Endothelial cell of umbilical vein (primary cell): ENCODE measurements around the gene PTPRD. TPM values are rescaled to one million over a fixed set of nuclear protein-coding genes. Genes with fewer than 3 reads are reported as not detected.

Experiments used
- BruUV-seq: library from RNA; stranded (reverse); fragments of 400-500 nt; replicated peaks from 2 replicates; lab custom pipeline; 2021; lab: Mats Ljungman, UMichigan
- CTCF ChIA-PET: fragments of 300-600, 350-600 bp; sonication (Branson Sonifier 250); formaldehyde crosslinking; loops from one replicate; lab custom pipeline; 2021; ENCODE audit warnings: antibody characterized with exemption, inconsistent platforms; lab: Charles Lee
- POLR2A ChIA-PET: fragments of 300-600, 350-600 bp; sonication (Branson Sonifier 250); formaldehyde crosslinking; loops from one replicate; lab custom pipeline; 2021; ENCODE audit warnings: antibody characterized with exemption, inconsistent platforms; lab: Charles Lee
- DNase-seq: peaks from one replicate; pipeline ENCODE4 v3.0.0-alpha.2; 2011; ENCODE audit warnings: low read depth, low spot score
- FAIRE-seq: peaks from 2 replicates; lab custom pipeline; 2011; peaks lifted over from hg19 to GRCh38; lab: Jason Lieb, UNC
- H2AFZ ChIP-seq: 2 replicates; pipeline ENCODE4 v1.6.0; 2012; ENCODE audit warnings: low read depth, low read length, control low read depth, inconsistent platforms
- H3K27ac ChIP-seq: 2 replicates; pipeline ENCODE4 v1.5.1; 2011; ENCODE audit warnings: low read depth, mild to moderate bottlenecking, control low read depth, low read length, moderate library complexity; ENCODE audit not compliant: insufficient read depth
- H3K27me3 ChIP-seq, 2 experiments: 2 replicates each; pipeline versions ENCODE4 v1.6.0 to v1.6.1; 2011; ENCODE audit warnings: low read length in 2 of 2, mixed read lengths in 1 of 2; ENCODE audit not compliant: control insufficient read depth in 2 of 2, insufficient read depth in 2 of 2
- H3K36me3 ChIP-seq, 2 experiments: 2 replicates in 1 of 2; 3 replicates in 1 of 2; pipeline ENCODE4 v1.5.1; 2011; ENCODE audit warnings: low read length in 2 of 2, mild to moderate bottlenecking in 1 of 2, moderate library complexity in 1 of 2; ENCODE audit not compliant: control insufficient read depth in 2 of 2, insufficient read depth in 2 of 2; ENCODE audit errors: extremely low read depth in 1 of 2
- H3K4me1 ChIP-seq: 3 replicates; pipeline ENCODE4 v1.5.1; 2011; ENCODE audit warnings: mild to moderate bottlenecking, low read length; ENCODE audit not compliant: control insufficient read depth, insufficient read depth; ENCODE audit errors: extremely low read depth
- H3K4me2 ChIP-seq: 2 replicates; pipeline ENCODE4 v1.6.1; 2011; ENCODE audit warnings: low read length, control low read depth, mixed read lengths; ENCODE audit not compliant: insufficient read depth
- H3K4me3 ChIP-seq, 3 experiments: fragments of 200-600 bp in 1 of 3; sonication (generic), shearing (Covaris generic) in 1 of 3; replicated peaks in 1 of 3; 2 replicates each; pipeline ENCODE4 v1.5.1; 2011 to 2016; ENCODE audit warnings: control low read depth in 3 of 3, low read length in 3 of 3, mild to moderate bottlenecking in 2 of 3, inconsistent platforms in 1 of 3, low read depth in 1 of 3, moderate library complexity in 1 of 3; ENCODE audit not compliant: insufficient read depth in 1 of 3
- H3K79me2 ChIP-seq: 2 replicates; pipeline ENCODE4 v1.6.0; 2012; ENCODE audit warnings: low read length, inconsistent platforms; ENCODE audit not compliant: control insufficient read depth, insufficient read depth
- H3K9ac ChIP-seq: replicated peaks from 2 replicates; pipeline ENCODE3; 2011; ENCODE audit warnings: low read length, control low read depth; ENCODE audit not compliant: insufficient read depth; ENCODE audit errors: extremely low read depth
- H3K9me1 ChIP-seq: replicated peaks from 3 replicates; pipeline ENCODE4 v1.6.0; 2011; ENCODE audit warnings: mild to moderate bottlenecking, low read length; ENCODE audit not compliant: control insufficient read depth, insufficient read depth; ENCODE audit errors: extremely low read depth
- H3K9me3 ChIP-seq: replicated peaks from 2 replicates; pipeline ENCODE4 v1.5.1; 2012; ENCODE audit warnings: low read length, inconsistent platforms; ENCODE audit not compliant: control insufficient read depth, insufficient read depth
- H4K20me1 ChIP-seq: replicated peaks from 2 replicates; pipeline ENCODE3; 2011; ENCODE audit warnings: mild to moderate bottlenecking, low read length; ENCODE audit not compliant: control insufficient read depth, insufficient read depth; ENCODE audit errors: extremely low read depth
- CTCF ChIP-seq, 2 donors: IDR thresholded peaks; 1 replicate in 1 of 2; 2 replicates in 1 of 2; pipeline ENCODE4 v1.5.1; 2011; ENCODE audit warnings: low read length in 2 of 2, mild to moderate bottlenecking in 2 of 2, moderate library complexity in 2 of 2, control low read depth in 1 of 2, inconsistent platforms in 1 of 2, low read depth in 1 of 2; ENCODE audit not compliant: insufficient read depth in 1 of 2; ENCODE audit errors: extremely low read depth in 1 of 2
- EZH2 ChIP-seq: IDR thresholded peaks from 2 replicates; pipeline ENCODE4 v1.6.1; 2012; ENCODE audit warnings: borderline replicate concordance, low read depth, mild to moderate bottlenecking, moderate library complexity, low read length, inconsistent platforms; ENCODE audit not compliant: severe bottlenecking
- FOS ChIP-seq: IDR thresholded peaks from 2 replicates; pipeline ENCODE4 v1.6.1; 2011; ENCODE audit warnings: mild to moderate bottlenecking, low read length, moderate library complexity, borderline replicate concordance; ENCODE audit not compliant: insufficient read depth
- GATA2 ChIP-seq: IDR thresholded peaks from 2 replicates; pipeline ENCODE4 v1.7.0; 2011; ENCODE audit warnings: low read depth, mild to moderate bottlenecking, moderate library complexity, mixed read lengths, low read length; ENCODE audit not compliant: insufficient read length, insufficient read depth
- JUN ChIP-seq: IDR thresholded peaks from 2 replicates; pipeline ENCODE4 v1.6.1; 2011; ENCODE audit warnings: borderline replicate concordance, low read depth; ENCODE audit not compliant: insufficient read length, insufficient read depth
- MAX ChIP-seq: IDR thresholded peaks from 2 replicates; pipeline ENCODE4 v1.6.1; 2011; ENCODE audit not compliant: insufficient read depth, insufficient read length
- MYC ChIP-seq: IDR thresholded peaks from one replicate; pipeline ENCODE4 v1.6.1; 2011; ENCODE audit warnings: mild to moderate bottlenecking, low read depth, low read length
- POLR2A ChIP-seq: IDR thresholded peaks from 2 replicates; pipeline ENCODE4 v1.6.1; 2012; ENCODE audit warnings: low read depth, mild to moderate bottlenecking, control low read depth, low read length
- POLR2AphosphoS5 ChIP-seq: IDR thresholded peaks from 2 replicates; pipeline ENCODE4 v1.6.1; 2012; ENCODE audit warnings: low read depth, mild to moderate bottlenecking, control low read depth, low read length, moderate library complexity; ENCODE audit not compliant: insufficient read depth
- dilution Hi-C: fragments of 300-500 bp; cut with MboI; formaldehyde crosslinking; loops from one replicate; pipeline ENCODE4 v1.15.0; 2019; ENCODE audit warnings: low sequenced_read_pairs; ENCODE audit not compliant: extremely low pct_ligation_motif_present
- intact Hi-C: fragments of 100-400 bp; cut with micrococcal nuclease; formaldehyde crosslinking; loops from one replicate; pipeline ENCODE4 v1.10.0; 2022
- polyA plus RNA-seq, 4 experiments: library from polyadenylated mRNA; depleted of rRNA in 3 of 4; stranded (reverse) in 3 of 4; unstranded in 1 of 4; fragments of >200 nt; gene quantifications; 2 replicates each; pipeline versions ENCODE4 v1.2.1 to v1.2.3, GENCODE V29; 2011 to 2012; ENCODE audit warnings: missing spikeins in 1 of 4
- total RNA-seq: library from RNA; stranded (reverse); gene quantifications from 2 replicates; pipeline ENCODE4 v1.2.3, GENCODE V29; 2021

Gene PTPRD
- total and polyA plus RNA-seq, 2 donors (not counting 3 experiments of a cell fraction or from before 2014, with no cell fraction given) = 5.5 to 5.7 TPM

GRCh38 chr9:9792144-9792857, 820.5 kb downstream of the PTPRD start:
- BruUV-seq = no TSS peak
- Histone ChIP-seq H3K27me3 (peaks cover 0 to 2% of the 10 kb centered on the region in 2 experiments), H3K79me2 (no peaks in the 10 kb centered on the region), H3K9ac (no peak overlapping the region), H3K4me3 (no peak overlapping the region), H3K4me2 (no peak overlapping the region), H3K27ac (no peak overlapping the region), H3K4me1 (no peaks in the 10 kb centered on the region), H3K9me1 (no peaks in the 10 kb centered on the region), H3K9me3 (no peaks in the 10 kb centered on the region), H4K20me1 (no peaks in the 10 kb centered on the region), H3K36me3 (no peaks in the 10 kb centered on the region), H2AFZ (no peak overlapping the region)
- ChIA-PET CTCF (interaction anchor here (0.6 to 8.7 kb wide), 53 partner anchors 9 to 1948 kb away, joined by 3 to 806 read pairs (median 4); no protein-coding TSS in a partner anchor), POLR2A (interaction anchor here (1.0 kb wide), 1 partner anchor 185 kb away, joined by 11 read pairs; no protein-coding TSS in a partner anchor)
- DNase-seq = no peak
- dilution Hi-C loops (no loop called here), intact Hi-C loops (loop anchor here (2.0 to 10.0 kb wide), 5 partner anchors 110 to 625 kb away; no protein-coding TSS in a partner anchor)
- TF ChIP-seq JUN (no peak), POLR2AphosphoS5 (no peak), FOS (no peak), MAX (no peak), POLR2A (no peak), EZH2 (no peak), MYC (no peak), CTCF (IDR thresholded peaks at IDR 0.05; ENCODE audit: extremely low read depth in 1 of 2, insufficient read depth in 1 of 2, low read depth in 1 of 2, low read length in 2 of 2) (no peak), GATA2 (no peak)
- FAIRE-seq = no peak
